Measurements from ENCODE around the gene PITPNM1.

The PITPNM1 gene

GRCh38 chr11:67463680-67464410, 41.3 kb downstream of the PITPNM1 start:
- H3K9ac ChIP-seq (ENCODE audit: low read length in 2 of 2): peak overlapping the region; percentile 72 to 84
- no peaks in the 10 kb centered on the region for H3K9me3 ChIP-seq (ENCODE audit: control insufficient read depth in 2 of 2, low read length in 2 of 2)
- no peaks in the 10 kb centered on the region for H3K36me3 ChIP-seq (ENCODE audit: control insufficient read depth in 2 of 2, insufficient read depth in 2 of 2, low read length in 2 of 2)
- H3K27ac ChIP-seq (ENCODE audit: low read length): peak overlapping the region; percentile 90
- H3K27me3 ChIP-seq (ENCODE audit: control insufficient read depth in 1 of 2, insufficient read depth in 2 of 2, low read length in 2 of 2): no peaks in the 10 kb centered on the region
- H3K4me3 ChIP-seq (ENCODE audit: low read length in 2 of 2): peak overlapping the region; percentile 77 to 79
- H3K4me1 ChIP-seq (ENCODE audit: control insufficient read depth, insufficient read depth, low read length): peaks cover 35% of the 10 kb centered on the region

- Histone ChIP-seq H3K4me3 (ENCODE audit: low read length in 2 of 2) (no peak overlapping the region), H3K27me3 (ENCODE audit: control insufficient read depth in 1 of 2, insufficient read depth in 2 of 2, low read length in 2 of 2) (no peaks in the 10 kb centered on the region), H3K9ac (ENCODE audit: low read length in 2 of 2) (no peak overlapping the region), H3K27ac (ENCODE audit: low read length) (no peak overlapping the region), H3K36me3 (ENCODE audit: control insufficient read depth in 2 of 2, insufficient read depth in 2 of 2, low read length in 2 of 2) (no peaks in the 10 kb centered on the region), H3K4me1 (ENCODE audit: control insufficient read depth, insufficient read depth, low read length) (peaks cover 30% of the 10 kb centered on the region), H3K9me3 (ENCODE audit: control insufficient read depth in 2 of 2, low read length in 2 of 2) (no peaks in the 10 kb centered on the region)
Observed at GRCh38 chr11:67463186-67463585, 42.0 kb downstream of the PITPNM1 start.

- H3K9me3 ChIP-seq (ENCODE audit: control insufficient read depth in 2 of 2, low read length in 2 of 2): no peaks in the 10 kb centered on the region
- no peak overlapping the region for H3K27ac ChIP-seq (ENCODE audit: low read length)
- no peaks in the 10 kb centered on the region for H3K4me1 ChIP-seq (ENCODE audit: control insufficient read depth, insufficient read depth, low read length)
- no peaks in the 10 kb centered on the region for H3K27me3 ChIP-seq (ENCODE audit: control insufficient read depth in 1 of 2, insufficient read depth in 2 of 2, low read length in 2 of 2)
- H3K9ac ChIP-seq (ENCODE audit: low read length in 2 of 2): no peak overlapping the region
- H3K36me3 ChIP-seq (ENCODE audit: control insufficient read depth in 2 of 2, insufficient read depth in 2 of 2, low read length in 2 of 2): no peaks in the 10 kb centered on the region
- no peak overlapping the region for H3K4me3 ChIP-seq (ENCODE audit: low read length in 2 of 2)
Observed at GRCh38 chr11:67458266-67458665, 46.9 kb downstream of the PITPNM1 start.

- H3K4me1 ChIP-seq (ENCODE audit: control insufficient read depth, insufficient read depth, low read length): no peaks in the 10 kb centered on the region
- H3K36me3 ChIP-seq (ENCODE audit: control insufficient read depth in 2 of 2, insufficient read depth in 2 of 2, low read length in 2 of 2): no peaks in the 10 kb centered on the region
- H3K9me3 ChIP-seq (ENCODE audit: control insufficient read depth in 2 of 2, low read length in 2 of 2): no peaks in the 10 kb centered on the region
- H3K27ac ChIP-seq (ENCODE audit: low read length): no peak overlapping the region
- no peak overlapping the region for H3K4me3 ChIP-seq (ENCODE audit: low read length in 2 of 2)
- no peak overlapping the region for H3K9ac ChIP-seq (ENCODE audit: low read length in 2 of 2)
- no peaks in the 10 kb centered on the region for H3K27me3 ChIP-seq (ENCODE audit: control insufficient read depth in 1 of 2, insufficient read depth in 2 of 2, low read length in 2 of 2)
Observed at GRCh38 chr11:67457453-67457852, 47.7 kb downstream of the PITPNM1 start.

GRCh38 chr11:67456068-67456705, 49.0 kb downstream of the PITPNM1 start:
- Histone ChIP-seq H3K36me3 (ENCODE audit: control insufficient read depth in 2 of 2, insufficient read depth in 2 of 2, low read length in 2 of 2) (no peaks in the 10 kb centered on the region), H3K27me3 (ENCODE audit: control insufficient read depth in 1 of 2, insufficient read depth in 2 of 2, low read length in 2 of 2) (no peaks in the 10 kb centered on the region), H3K27ac (ENCODE audit: low read length) (no peak overlapping the region), H3K4me3 (ENCODE audit: low read length in 2 of 2) (no peak overlapping the region), H3K4me1 (ENCODE audit: control insufficient read depth, insufficient read depth, low read length) (no peaks in the 10 kb centered on the region), H3K9me3 (ENCODE audit: control insufficient read depth in 2 of 2, low read length in 2 of 2) (no peaks in the 10 kb centered on the region), H3K9ac (ENCODE audit: low read length in 2 of 2) (no peak overlapping the region)

- Histone ChIP-seq H3K9ac (ENCODE audit: low read length in 2 of 2) (no peak within 1 kb of the TSS), H3K4me1 (ENCODE audit: control insufficient read depth, insufficient read depth, low read length) (no peaks in the 10 kb centered on the region), H3K27ac (ENCODE audit: low read length) (no peak within 1 kb of the TSS), H3K9me3 (ENCODE audit: control insufficient read depth in 2 of 2, low read length in 2 of 2) (no peaks in the 10 kb centered on the region), H3K36me3 (ENCODE audit: control insufficient read depth in 2 of 2, insufficient read depth in 2 of 2, low read length in 2 of 2) (no peaks in the 10 kb centered on the region), H3K27me3 (ENCODE audit: control insufficient read depth in 1 of 2, insufficient read depth in 2 of 2, low read length in 2 of 2) (no peaks in the 10 kb centered on the region), H3K4me3 (ENCODE audit: low read length in 2 of 2) (no peak within 1 kb of the TSS)
Observed at GRCh38 chr11:67455054-67455453, 50.1 kb downstream of the PITPNM1 start, which contains the start of gene CABP4. TSS of gene CABP4 (plus strand) at chr11:67455354. CDS start at chr11:67455424, 70 bp downstream.

GRCh38 chr11:67453816-67454732, 51.1 kb downstream of the PITPNM1 start:
- H3K4me3 ChIP-seq (ENCODE audit: low read length in 2 of 2): no peak overlapping the region
- H3K9me3 ChIP-seq (ENCODE audit: control insufficient read depth in 2 of 2, low read length in 2 of 2): no peaks in the 10 kb centered on the region
- H3K27ac ChIP-seq (ENCODE audit: low read length): no peak overlapping the region
- H3K9ac ChIP-seq (ENCODE audit: low read length in 2 of 2): no peak overlapping the region
- H3K4me1 ChIP-seq (ENCODE audit: control insufficient read depth, insufficient read depth, low read length): no peaks in the 10 kb centered on the region
- H3K36me3 ChIP-seq (ENCODE audit: control insufficient read depth in 2 of 2, insufficient read depth in 2 of 2, low read length in 2 of 2): no peaks in the 10 kb centered on the region
- H3K27me3 ChIP-seq (ENCODE audit: control insufficient read depth in 1 of 2, insufficient read depth in 2 of 2, low read length in 2 of 2): no peaks in the 10 kb centered on the region

GRCh38 chr11:67452141-67452952, 52.8 kb downstream of the PITPNM1 start, which contains the start of gene GPR152:
TSS of gene GPR152 (minus strand) at chr11:67452729. CDS start at chr11:67452724, 5 bp downstream.
- Histone ChIP-seq H3K9ac (ENCODE audit: low read length in 2 of 2) (no peak within 1 kb of the TSS), H3K9me3 (ENCODE audit: control insufficient read depth in 2 of 2, low read length in 2 of 2) (no peaks in the 10 kb centered on the region), H3K27ac (ENCODE audit: low read length) (no peak within 1 kb of the TSS), H3K27me3 (ENCODE audit: control insufficient read depth in 1 of 2, insufficient read depth in 2 of 2, low read length in 2 of 2) (no peaks in the 10 kb centered on the region), H3K4me3 (ENCODE audit: low read length in 2 of 2) (no peak within 1 kb of the TSS), H3K4me1 (ENCODE audit: control insufficient read depth, insufficient read depth, low read length) (no peaks in the 10 kb centered on the region), H3K36me3 (ENCODE audit: control insufficient read depth in 2 of 2, insufficient read depth in 2 of 2, low read length in 2 of 2) (no peaks in the 10 kb centered on the region)

- H3K36me3 ChIP-seq (ENCODE audit: control insufficient read depth in 2 of 2, insufficient read depth in 2 of 2, low read length in 2 of 2): no peaks in the 10 kb centered on the region
- H3K9me3 ChIP-seq (ENCODE audit: control insufficient read depth in 2 of 2, low read length in 2 of 2): no peaks in the 10 kb centered on the region
- H3K27me3 ChIP-seq (ENCODE audit: control insufficient read depth in 1 of 2, insufficient read depth in 2 of 2, low read length in 2 of 2): no peaks in the 10 kb centered on the region
- H3K27ac ChIP-seq (ENCODE audit: low read length): no peak overlapping the region
- H3K4me1 ChIP-seq (ENCODE audit: control insufficient read depth, insufficient read depth, low read length): no peaks in the 10 kb centered on the region
- H3K9ac ChIP-seq (ENCODE audit: low read length in 2 of 2): no peak overlapping the region
- H3K4me3 ChIP-seq (ENCODE audit: low read length in 2 of 2): no peak overlapping the region
Observed at GRCh38 chr11:67451658-67451976, 53.5 kb downstream of the PITPNM1 start.

All from stomach smooth muscle (tissue), 2 donors.